ENCODE data around the gene RNF138. TPM values are rescaled to one million over a fixed set of nuclear protein-coding genes. Genes with fewer than 3 reads are reported as not detected.
"Not testable (repeated sequence)": the region's sequence is repeated elsewhere in the genome, so short reads cannot be mapped to it uniquely, and the experiment has no call there.

RNF138 gene
- total RNA-seq, 4 donors from 2014 or later, result 10.7 to 62.7 (median 27.4) TPM

- Histone ChIP-seq H3K4me3 (replicated peaks in 1 of 3) (no peak overlapping the region), H3K36me3 (no peaks in the 10 kb centered on the region), H3K27ac (no peak overlapping the region), H3K27me3 (no peaks in the 10 kb centered on the region), H3K9me3 (no peaks in the 10 kb centered on the region), H3K4me1 (peaks cover 0 to 9% of the 10 kb centered on the region in 2 donors)
- no peak for DNase-seq
- intact Hi-C loops (cut with DNase I), result loop anchor here (10.0 kb wide), 1 partner anchor 142 kb away; the partner anchor contains the start of gene TRAPPC8
- WGBS, 2 donors, result 80 to 96% methylated on average over 6 of the region's 6 CpGs
- TF ChIP-seq, protein P1, sequence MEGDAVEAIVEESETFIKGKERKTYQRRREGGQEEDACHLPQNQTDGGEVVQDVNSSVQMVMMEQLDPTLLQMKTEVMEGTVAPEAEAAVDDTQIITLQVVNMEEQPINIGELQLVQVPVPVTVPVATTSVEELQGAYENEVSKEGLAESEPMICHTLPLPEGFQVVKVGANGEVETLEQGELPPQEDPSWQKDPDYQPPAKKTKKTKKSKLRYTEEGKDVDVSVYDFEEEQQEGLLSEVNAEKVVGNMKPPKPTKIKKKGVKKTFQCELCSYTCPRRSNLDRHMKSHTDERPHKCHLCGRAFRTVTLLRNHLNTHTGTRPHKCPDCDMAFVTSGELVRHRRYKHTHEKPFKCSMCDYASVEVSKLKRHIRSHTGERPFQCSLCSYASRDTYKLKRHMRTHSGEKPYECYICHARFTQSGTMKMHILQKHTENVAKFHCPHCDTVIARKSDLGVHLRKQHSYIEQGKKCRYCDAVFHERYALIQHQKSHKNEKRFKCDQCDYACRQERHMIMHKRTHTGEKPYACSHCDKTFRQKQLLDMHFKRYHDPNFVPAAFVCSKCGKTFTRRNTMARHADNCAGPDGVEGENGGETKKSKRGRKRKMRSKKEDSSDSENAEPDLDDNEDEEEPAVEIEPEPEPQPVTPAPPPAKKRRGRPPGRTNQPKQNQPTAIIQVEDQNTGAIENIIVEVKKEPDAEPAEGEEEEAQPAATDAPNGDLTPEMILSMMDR (IDR thresholded peaks at IDR 0.05), result no peak
- TF ChIP-seq POLR2A (IDR thresholded peaks at IDR 0.05), result no peak
Observed at GRCh38 chr18:32086881-32087280, 4.8 kb upstream of the RNF138 start.

GRCh38 chr18:32090831-32091230 is 843 bp upstream of the RNF138 start:
- H3K27me3 ChIP-seq; H3K27ac ChIP-seq; H3K36me3 ChIP-seq; intact Hi-C loops (cut with DNase I); H3K9me3 ChIP-seq; H3K4me3 ChIP-seq (replicated peaks in 1 of 3): not testable (repeated sequence)
- 95 to 97% methylated on average over 16 of the region's 16 CpGs for WGBS, 2 donors
- H3K4me1 ChIP-seq, result peaks cover 12 to 15% of the 10 kb centered on the region in 2 donors
- DNase-seq, result peak in 1 of 2 donors; percentile 15

- Histone ChIP-seq H3K9me3 (no peaks in the 10 kb centered on the region), H3K4me1 (peaks cover 12 to 15% of the 10 kb centered on the region in 2 donors), H3K36me3 (no peaks in the 10 kb centered on the region), H3K27ac (peak overlapping the region; percentile 99 to 100 (median 100)), H3K4me3 (replicated peaks in 1 of 3) (peak overlapping the region; percentile 32 to 94 (median 88)), H3K27me3 (no peaks in the 10 kb centered on the region)
- no peak for DNase-seq
- TF ChIP-seq POLR2A (IDR thresholded peaks at IDR 0.05), result no peak
- TF ChIP-seq, protein P1 (IDR thresholded peaks at IDR 0.05), result no peak
- 42% methylated on average over 7 of the region's 7 CpGs for WGBS, 2 donors
- intact Hi-C loops (cut with DNase I), result no loop called here
Observed at GRCh38 chr18:32091325-32091723, 350 bp upstream of the RNF138 start.

GRCh38 chr18:32092422-32093101 is 888 bp downstream of the RNF138 start:
- TF ChIP-seq, protein P1 (IDR thresholded peaks at IDR 0.05), result no peak
- peak in 1 of 2 donors; percentile 77 for TF ChIP-seq POLR2A (IDR thresholded peaks at IDR 0.05)
- Histone ChIP-seq H3K4me3 (replicated peaks in 1 of 3) (peak overlapping the region; percentile 35 to 88 (median 86)), H3K4me1 (peaks cover 12 to 15% of the 10 kb centered on the region in 2 donors), H3K36me3 (no peaks in the 10 kb centered on the region), H3K9me3 (no peaks in the 10 kb centered on the region), H3K27me3 (no peaks in the 10 kb centered on the region), H3K27ac (peak overlapping the region; percentile 99 to 100 (median 100))
- 1% methylated on average over 20 of the region's 77 CpGs; no CpG with 5 or more reads in 1 of the 2 donors for WGBS, 2 donors
- intact Hi-C loops (cut with DNase I), result no loop called here
- peak; percentile 99 for DNase-seq

- peak overlapping the region; percentile 87 to 100 (median 99) for H3K27ac ChIP-seq
- peak; percentile 53 to 72 for DNase-seq
- H3K36me3 ChIP-seq, result no peaks in the 10 kb centered on the region
- H3K4me3 ChIP-seq (replicated peaks in 1 of 3), result peak overlapping the region; percentile 35 to 88 (median 86)
- WGBS, 2 donors, result 1 to 2% methylated on average over 25 to 31 of the region's 32 CpGs
- H3K9me3 ChIP-seq, result no peaks in the 10 kb centered on the region
- TF ChIP-seq, protein P1 (IDR thresholded peaks at IDR 0.05), result no peak
- H3K4me1 ChIP-seq, result peaks cover 12 to 15% of the 10 kb centered on the region in 2 donors
- H3K27me3 ChIP-seq, result no peaks in the 10 kb centered on the region
- intact Hi-C loops (cut with DNase I), result no loop called here
Observed at GRCh38 chr18:32093102-32093511, 1.4 kb downstream of the RNF138 start.

Data from thyroid gland (tissue), 4 donors.